Astrocyte (in vitro differentiated cells and primary cell): ENCODE results near the gene GATM. TPM values are rescaled to one million over a fixed set of nuclear protein-coding genes. Genes with fewer than 3 reads are reported as not detected.

Experiments used
- DNase-seq: peaks from one replicate; pipeline ENCODE4 v3.0.0-alpha.2; 2010; ENCODE audit warnings: low read depth
- FAIRE-seq: peaks from 2 replicates; lab custom pipeline; 2011; peaks lifted over from hg19 to GRCh38; lab: Jason Lieb, UNC
- H2AFZ ChIP-seq: 2 replicates; pipeline ENCODE4 v1.6.0; 2012; ENCODE audit warnings: low read depth, low read length, inconsistent platforms
- H3K27ac ChIP-seq: 2 replicates; pipeline ENCODE4 v1.5.1; 2011; ENCODE audit warnings: low read depth, low read length, inconsistent platforms
- H3K27me3 ChIP-seq: 2 replicates; pipeline ENCODE4 v1.6.0; 2011; ENCODE audit warnings: low read length, inconsistent platforms; ENCODE audit not compliant: insufficient read depth
- H3K36me3 ChIP-seq: 2 replicates; pipeline ENCODE4 v1.5.1; 2011; ENCODE audit warnings: low read length, inconsistent platforms; ENCODE audit not compliant: insufficient read depth
- H3K4me1 ChIP-seq: 2 replicates; pipeline ENCODE4 v1.5.1; 2011; ENCODE audit warnings: low read length, inconsistent platforms; ENCODE audit not compliant: insufficient read depth
- H3K4me2 ChIP-seq: 2 replicates; pipeline ENCODE4 v1.6.0; 2012; ENCODE audit warnings: low read length, inconsistent platforms
- H3K4me3 ChIP-seq: 2 replicates; pipeline ENCODE4 v1.5.1; 2011; ENCODE audit warnings: low read depth, mild to moderate bottlenecking, low read length, inconsistent platforms; ENCODE audit not compliant: insufficient read depth
- H3K79me2 ChIP-seq: 2 replicates; pipeline ENCODE4 v1.6.0; 2012; ENCODE audit warnings: mild to moderate bottlenecking, low read length, inconsistent platforms; ENCODE audit not compliant: insufficient read depth
- H3K9ac ChIP-seq: 2 replicates; pipeline ENCODE4 v1.6.0; 2012; ENCODE audit warnings: mild to moderate bottlenecking, low read length, inconsistent platforms
- H3K9me3 ChIP-seq: 2 replicates; pipeline ENCODE4 v1.5.1; 2012; ENCODE audit warnings: low read depth, mild to moderate bottlenecking, low read length, inconsistent platforms; ENCODE audit not compliant: insufficient read depth
- H4K20me1 ChIP-seq: 2 replicates; pipeline ENCODE4 v1.6.0; 2012; ENCODE audit warnings: low read length, inconsistent platforms; ENCODE audit not compliant: insufficient read depth
- H3K27ac Mint-ChIP-seq: one replicate; pipeline ENCODE4 v1.8.0; 2021; ENCODE audit warnings: mild to moderate bottlenecking, mixed read lengths; ENCODE audit not compliant: unreplicated experiment
- H3K27me3 Mint-ChIP-seq: one replicate; pipeline ENCODE4 v1.8.0; 2021; ENCODE audit warnings: low read depth, mixed read lengths; ENCODE audit not compliant: unreplicated experiment
- H3K36me3 Mint-ChIP-seq: one replicate; pipeline ENCODE4 v1.8.0; 2021; ENCODE audit warnings: low read depth, mixed read lengths; ENCODE audit not compliant: unreplicated experiment
- H3K4me1 Mint-ChIP-seq: one replicate; pipeline ENCODE4 v1.8.0; 2021; ENCODE audit warnings: low read depth, mixed read lengths; ENCODE audit not compliant: unreplicated experiment
- H3K4me3 Mint-ChIP-seq: one replicate; pipeline ENCODE4 v1.8.0; 2021; ENCODE audit warnings: mild to moderate bottlenecking, moderate library complexity, mixed read lengths; ENCODE audit not compliant: unreplicated experiment
- H3K9me3 Mint-ChIP-seq: one replicate; pipeline ENCODE4 v1.8.0; 2021; ENCODE audit warnings: mild to moderate bottlenecking, mixed read lengths; ENCODE audit not compliant: unreplicated experiment
- CTCF ChIP-seq: IDR thresholded peaks from 2 replicates; pipeline ENCODE4 v1.5.1; 2011; ENCODE audit warnings: low read depth, mild to moderate bottlenecking, inconsistent platforms, low read length, moderate library complexity; ENCODE audit not compliant: insufficient read depth
- EZH2 ChIP-seq: IDR thresholded peaks from 2 replicates; pipeline ENCODE4 v1.6.1; 2012; ENCODE audit warnings: mild to moderate bottlenecking, low read length, inconsistent platforms; ENCODE audit not compliant: insufficient read depth
- total RNA-seq: library from RNA; stranded (reverse); gene quantifications from 2 replicates; pipeline ENCODE4 v1.2.1, GENCODE V29; 2021

The GATM gene
- total RNA-seq, 1 donor from 2014 or later: 5.4 TPM

- Histone ChIP-seq H3K4me3 (no peak overlapping the region), H2AFZ (no peak overlapping the region), H3K4me1 (peaks cover 12% of the 10 kb centered on the region), H3K36me3 (no peaks in the 10 kb centered on the region), H3K27ac (no peak overlapping the region), H3K9me3 (no peaks in the 10 kb centered on the region), H3K4me2 (no peak overlapping the region), H3K79me2 (no peaks in the 10 kb centered on the region), H4K20me1 (no peaks in the 10 kb centered on the region), H3K27me3 (peaks cover 47% of the 10 kb centered on the region), H3K9ac (no peak overlapping the region)
- peak overlapping the region; percentile 21 for H3K27ac Mint-ChIP-seq
- H3K9me3 Mint-ChIP-seq: no peaks in the 10 kb centered on the region
- no peak overlapping the region for H3K4me3 Mint-ChIP-seq
- no peak for FAIRE-seq
- H3K27me3 Mint-ChIP-seq: peaks cover 7% of the 10 kb centered on the region
- H3K4me1 Mint-ChIP-seq: peaks cover 14% of the 10 kb centered on the region
- H3K36me3 Mint-ChIP-seq: no peaks in the 10 kb centered on the region
- DNase-seq: no peak
- TF ChIP-seq EZH2 (no peak), CTCF (no peak)
These were observed 1.9 kb downstream of the GATM start for GRCh38 chr15:45376300-45376928.

GRCh38 chr15:45375836-45376235, 2.5 kb downstream of the GATM start:
- H3K79me2 ChIP-seq: no peaks in the 10 kb centered on the region
- H3K9ac ChIP-seq: no peak overlapping the region
- H3K27me3 ChIP-seq: peaks cover 43% of the 10 kb centered on the region
- no peak overlapping the region for H2AFZ ChIP-seq
- no peak overlapping the region for H3K4me2 ChIP-seq
- DNase-seq: no peak
- FAIRE-seq: no peak
- TF ChIP-seq EZH2 (no peak), CTCF (no peak)
- H3K36me3 Mint-ChIP-seq: no peaks in the 10 kb centered on the region
- H3K27ac Mint-ChIP-seq: peak overlapping the region; percentile 21
- no peaks in the 10 kb centered on the region for H4K20me1 ChIP-seq
- peaks cover 14% of the 10 kb centered on the region for H3K4me1 Mint-ChIP-seq
- H3K27me3 Mint-ChIP-seq: peaks cover 7% of the 10 kb centered on the region
- no peaks in the 10 kb centered on the region for H3K9me3 ChIP-seq
- no peak overlapping the region for H3K4me3 ChIP-seq
- peaks cover 12% of the 10 kb centered on the region for H3K4me1 ChIP-seq
- no peak overlapping the region for H3K4me3 Mint-ChIP-seq
- no peak overlapping the region for H3K27ac ChIP-seq
- no peaks in the 10 kb centered on the region for H3K36me3 ChIP-seq
- H3K9me3 Mint-ChIP-seq: no peaks in the 10 kb centered on the region

GRCh38 chr15:45373976-45374375, 4.4 kb downstream of the GATM start:
- peaks cover 12% of the 10 kb centered on the region for H3K4me1 ChIP-seq
- H3K4me3 ChIP-seq: no peak overlapping the region
- H3K9ac ChIP-seq: no peak overlapping the region
- no peak overlapping the region for H2AFZ ChIP-seq
- H4K20me1 ChIP-seq: no peaks in the 10 kb centered on the region
- no peak overlapping the region for H3K27ac ChIP-seq
- H3K79me2 ChIP-seq: no peaks in the 10 kb centered on the region
- H3K36me3 ChIP-seq: no peaks in the 10 kb centered on the region
- FAIRE-seq (no peak), DNase-seq (no peak)
- no peaks in the 10 kb centered on the region for H3K36me3 Mint-ChIP-seq
- TF ChIP-seq CTCF: no peak
- TF ChIP-seq EZH2: no peak
- peaks cover 4% of the 10 kb centered on the region for H3K27me3 Mint-ChIP-seq
- no peak overlapping the region for H3K27ac Mint-ChIP-seq
- H3K4me1 Mint-ChIP-seq: peaks cover 14% of the 10 kb centered on the region
- no peaks in the 10 kb centered on the region for H3K9me3 Mint-ChIP-seq
- peaks cover 37% of the 10 kb centered on the region for H3K27me3 ChIP-seq
- H3K9me3 ChIP-seq: no peaks in the 10 kb centered on the region
- no peak overlapping the region for H3K4me2 ChIP-seq
- H3K4me3 Mint-ChIP-seq: no peak overlapping the region
